ENCODE results near the gene DSCAM. TPM values are rescaled to one million over a fixed set of nuclear protein-coding genes. Genes with fewer than 3 reads are reported as not detected.

Gene DSCAM
- total RNA-seq, 1 experiment from 2014 or later, result not detected

DNA sequence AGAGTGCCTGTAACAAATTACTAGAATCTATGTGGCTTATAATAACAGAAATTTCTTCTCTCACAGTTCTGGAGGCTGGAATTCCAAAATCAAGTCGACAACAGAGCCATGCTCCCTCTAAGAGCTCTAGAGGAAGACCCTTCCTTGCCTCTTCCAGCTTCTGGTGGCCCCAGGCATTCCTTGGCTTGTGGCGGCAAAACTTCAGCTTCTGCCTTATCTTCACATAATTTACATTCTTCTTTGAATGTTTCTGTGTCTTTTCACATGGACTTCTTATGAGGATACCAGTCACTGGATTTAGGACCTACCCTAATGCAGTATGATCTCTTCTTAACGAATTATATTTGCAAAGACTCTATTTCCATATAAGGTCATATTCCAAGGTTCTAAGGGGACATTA, 655.3 kb downstream of the DSCAM start:
- CTCF ChIA-PET, result no interaction called here

More for the DNA sequence above, 655.3 kb downstream of the DSCAM start:
- RAD21 ChIA-PET (ENCODE audit: low non-redundant PET in 1 of 2, low total read pairs in 2 of 2, uncharacterized antibody in 2 of 2, unreplicated experiment in 2 of 2), result no interaction called here
- Histone ChIP-seq H3K4me1 (ENCODE audit: control insufficient read depth in 1 of 2, insufficient read depth in 2 of 2, low read length in 2 of 2) (no peaks in the 10 kb centered on the region), H3K79me2 (ENCODE audit: insufficient read depth, low read length) (no peaks in the 10 kb centered on the region), H3K4me2 (ENCODE audit: low read length) (no peak overlapping the region), H3K9ac (ENCODE audit: low read length) (no peak overlapping the region), H3K27me3 (ENCODE audit: insufficient read depth, low read length) (no peaks in the 10 kb centered on the region), H4K20me1 (ENCODE audit: insufficient read depth) (no peaks in the 10 kb centered on the region), H3K36me3 (ENCODE audit: control insufficient read depth in 1 of 2, insufficient read depth in 2 of 2, low read length in 2 of 2) (no peaks in the 10 kb centered on the region), H3K4me3 (replicated peaks in 1 of 2; ENCODE audit: low read depth in 1 of 2, low read length in 2 of 2) (no peak overlapping the region), H3K9me3 (ENCODE audit: control insufficient read depth in 1 of 2, insufficient read depth in 1 of 2, low read depth in 1 of 2, low read length in 2 of 2) (peaks cover 26 to 41% of the 10 kb centered on the region in 2 experiments; a peak in 2 of 4 replicates), H2AFZ (ENCODE audit: low read depth, low read length, poor library complexity, severe bottlenecking) (no peak overlapping the region), H3K27ac (ENCODE audit: low read depth, low read length) (no peak overlapping the region), H3K9me2 (ENCODE audit: insufficient read depth) (no peaks in the 10 kb centered on the region)
- intact Hi-C loops (cut with micrococcal nuclease), result no loop called here
- ATAC-seq, result no peak
- POLR2A ChIA-PET, result no interaction called here
- BruUV-seq (replicated peaks), result no TSS peak
- DNase-seq (ENCODE audit: low read depth, low spot score), result no peak
- TF ChIP-seq CEBPB (IDR thresholded peaks at IDR 0.05; ENCODE audit: low read depth) (no peak), SP1 (IDR thresholded peaks at IDR 0.05; ENCODE audit: low read depth) (no peak), ZNF274 (IDR thresholded peaks at IDR 0.05; ENCODE audit: low read depth, low read length) (no peak), CBX3 (IDR thresholded peaks at IDR 0.05; ENCODE audit: low read depth) (no peak), YY1 (IDR thresholded peaks at IDR 0.05; ENCODE audit: extremely low read depth, insufficient replicate concordance, low read depth, low read length) (no peak), SRF (IDR thresholded peaks at IDR 0.05; ENCODE audit: low read depth) (no peak), ELF1 (IDR thresholded peaks at IDR 0.05; ENCODE audit: borderline replicate concordance, low read depth) (no peak), SIN3A (IDR thresholded peaks at IDR 0.05; ENCODE audit: low read depth) (no peak), JUND (IDR thresholded peaks at IDR 0.05) (no peak), ZFX (IDR thresholded peaks at IDR 0.05) (no peak)
- TF ChIP-seq, protein P1, sequence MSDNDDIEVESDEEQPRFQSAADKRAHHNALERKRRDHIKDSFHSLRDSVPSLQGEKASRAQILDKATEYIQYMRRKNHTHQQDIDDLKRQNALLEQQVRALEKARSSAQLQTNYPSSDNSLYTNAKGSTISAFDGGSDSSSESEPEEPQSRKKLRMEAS (IDR thresholded peaks at IDR 0.05), result no peak
- TF ChIP-seq, protein P2, sequence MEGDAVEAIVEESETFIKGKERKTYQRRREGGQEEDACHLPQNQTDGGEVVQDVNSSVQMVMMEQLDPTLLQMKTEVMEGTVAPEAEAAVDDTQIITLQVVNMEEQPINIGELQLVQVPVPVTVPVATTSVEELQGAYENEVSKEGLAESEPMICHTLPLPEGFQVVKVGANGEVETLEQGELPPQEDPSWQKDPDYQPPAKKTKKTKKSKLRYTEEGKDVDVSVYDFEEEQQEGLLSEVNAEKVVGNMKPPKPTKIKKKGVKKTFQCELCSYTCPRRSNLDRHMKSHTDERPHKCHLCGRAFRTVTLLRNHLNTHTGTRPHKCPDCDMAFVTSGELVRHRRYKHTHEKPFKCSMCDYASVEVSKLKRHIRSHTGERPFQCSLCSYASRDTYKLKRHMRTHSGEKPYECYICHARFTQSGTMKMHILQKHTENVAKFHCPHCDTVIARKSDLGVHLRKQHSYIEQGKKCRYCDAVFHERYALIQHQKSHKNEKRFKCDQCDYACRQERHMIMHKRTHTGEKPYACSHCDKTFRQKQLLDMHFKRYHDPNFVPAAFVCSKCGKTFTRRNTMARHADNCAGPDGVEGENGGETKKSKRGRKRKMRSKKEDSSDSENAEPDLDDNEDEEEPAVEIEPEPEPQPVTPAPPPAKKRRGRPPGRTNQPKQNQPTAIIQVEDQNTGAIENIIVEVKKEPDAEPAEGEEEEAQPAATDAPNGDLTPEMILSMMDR (IDR thresholded peaks at IDR 0.05 in 2 of 3, conservative IDR thresholded peaks at IDR 0.05 in 1 of 3; ENCODE audit: borderline replicate concordance in 1 of 3, insufficient read depth in 1 of 3, low read depth in 2 of 3, low read length in 2 of 3), result no peak
- TF ChIP-seq, protein P3, sequence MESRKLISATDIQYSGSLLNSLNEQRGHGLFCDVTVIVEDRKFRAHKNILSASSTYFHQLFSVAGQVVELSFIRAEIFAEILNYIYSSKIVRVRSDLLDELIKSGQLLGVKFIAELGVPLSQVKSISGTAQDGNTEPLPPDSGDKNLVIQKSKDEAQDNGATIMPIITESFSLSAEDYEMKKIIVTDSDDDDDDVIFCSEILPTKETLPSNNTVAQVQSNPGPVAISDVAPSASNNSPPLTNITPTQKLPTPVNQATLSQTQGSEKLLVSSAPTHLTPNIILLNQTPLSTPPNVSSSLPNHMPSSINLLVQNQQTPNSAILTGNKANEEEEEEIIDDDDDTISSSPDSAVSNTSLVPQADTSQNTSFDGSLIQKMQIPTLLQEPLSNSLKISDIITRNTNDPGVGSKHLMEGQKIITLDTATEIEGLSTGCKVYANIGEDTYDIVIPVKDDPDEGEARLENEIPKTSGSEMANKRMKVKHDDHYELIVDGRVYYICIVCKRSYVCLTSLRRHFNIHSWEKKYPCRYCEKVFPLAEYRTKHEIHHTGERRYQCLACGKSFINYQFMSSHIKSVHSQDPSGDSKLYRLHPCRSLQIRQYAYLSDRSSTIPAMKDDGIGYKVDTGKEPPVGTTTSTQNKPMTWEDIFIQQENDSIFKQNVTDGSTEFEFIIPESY (IDR thresholded peaks at IDR 0.05; ENCODE audit: extremely low read depth, insufficient replicate concordance, low read length), result no peak

Data from HCT116 (cell line).